HCT116 (cell line): Measurements from ENCODE around the gene NCAPD3. TPM values are rescaled to one million over a fixed set of nuclear protein-coding genes. Genes with fewer than 3 reads are reported as not detected.

Experiments
- ATAC-seq: fragments of 200-7000 bp; cut with Tn5 transposase; 2 replicates; pipeline ENCODE4 v1.9.1; 2020; ENCODE audit warnings: mild to moderate bottlenecking, moderate library complexity
- BruUV-seq: library from RNA; stranded (reverse); fragments of 400-500 nt; replicated peaks from 2 replicates; lab custom pipeline; 2021; lab: Mats Ljungman, UMichigan
- CTCF ChIA-PET: fragments of 300-600 bp; sonication (Branson Sonifier 250); formaldehyde crosslinking; loops from one replicate; lab custom pipeline; 2021; ENCODE audit warnings: antibody characterized with exemption; lab: Charles Lee
- POLR2A ChIA-PET: fragments of 300-600, 350-600 bp; sonication (Branson Sonifier 250); formaldehyde crosslinking; loops from one replicate; lab custom pipeline; 2021; ENCODE audit warnings: antibody characterized with exemption; lab: Charles Lee
- RAD21 ChIA-PET, 2 experiments: fragments of 300-600 bp; sonication (Branson Sonifier 250); formaldehyde crosslinking; loops; one replicate each; lab custom pipeline; 2023; ENCODE audit warnings: low total read pairs in 2 of 2; ENCODE audit not compliant: uncharacterized antibody in 2 of 2, unreplicated experiment in 2 of 2, low non-redundant PET in 1 of 2; lab: Charles Lee
- DNase-seq: peaks from one replicate; pipeline ENCODE4 v3.0.0-alpha.2; 2010; ENCODE audit warnings: low read depth, low spot score
- H2AFZ ChIP-seq: fragments of 200-600 bp; shearing (Covaris generic), sonication (generic); 2 replicates; pipeline ENCODE4 v1.6.1; 2017; ENCODE audit warnings: low read depth, mixed run types, mixed read lengths, antibody characterized with exemption, low read length; ENCODE audit not compliant: poor library complexity, severe bottlenecking
- H3K27ac ChIP-seq: 2 replicates; pipeline ENCODE4 v1.5.1; 2012; ENCODE audit warnings: low read depth, low read length
- H3K27me3 ChIP-seq: fragments of 200-600 bp; sonication (generic); 2 replicates; pipeline ENCODE4 v1.6.1; 2016; ENCODE audit warnings: mixed run types, low read length, mixed read lengths; ENCODE audit not compliant: insufficient read depth
- H3K36me3 ChIP-seq, 2 experiments: fragments of 200-500 bp in 1 of 2; fragments of 200-600 bp in 1 of 2; sonication (Bioruptor generic) in 1 of 2; sonication (generic) in 1 of 2; 2 replicates each; pipeline versions ENCODE4 v1.5.1 to v1.6.1; 2014 to 2016; ENCODE audit warnings: low read length in 2 of 2, inconsistent platforms in 1 of 2, mixed read lengths in 1 of 2, mixed run types in 1 of 2; ENCODE audit not compliant: insufficient read depth in 2 of 2, control insufficient read depth in 1 of 2
- H3K4me1 ChIP-seq, 2 experiments: fragments of 200-600 bp in 1 of 2; sonication (generic) in 1 of 2; 2 replicates each; pipeline versions ENCODE4 v1.5.1 to v1.6.1; 2012 to 2017; ENCODE audit warnings: low read length in 2 of 2, inconsistent platforms in 1 of 2, mild to moderate bottlenecking in 1 of 2, mixed read lengths in 1 of 2, mixed run types in 1 of 2, moderate library complexity in 1 of 2; ENCODE audit not compliant: insufficient read depth in 2 of 2, control insufficient read depth in 1 of 2
- H3K4me2 ChIP-seq: fragments of 200-600 bp; sonication (generic); 2 replicates; pipeline ENCODE4 v1.6.1; 2017; ENCODE audit warnings: mixed run types, low read length, mixed read lengths
- H3K4me3 ChIP-seq, 2 experiments: fragments of 200-600 bp in 1 of 2; sonication (generic) in 1 of 2; replicated peaks in 1 of 2; 2 replicates each; pipeline ENCODE4 v1.5.1; 2011 to 2016; ENCODE audit warnings: low read length in 2 of 2, control low read depth in 1 of 2, low read depth in 1 of 2, mild to moderate bottlenecking in 1 of 2, mixed read lengths in 1 of 2, mixed run types in 1 of 2
- H3K79me2 ChIP-seq: fragments of 200-600 bp; sonication (generic); 2 replicates; pipeline ENCODE4 v1.6.1; 2017; ENCODE audit warnings: mild to moderate bottlenecking, mixed run types, low read length, moderate library complexity, mixed read lengths; ENCODE audit not compliant: insufficient read depth
- H3K9ac ChIP-seq: fragments of 200-600 bp; sonication (generic); 2 replicates; pipeline ENCODE4 v1.6.1; 2016; ENCODE audit warnings: low read length, mixed read lengths
- H3K9me2 ChIP-seq: fragments of 200-600 bp; sonication (generic), shearing (Covaris generic); 2 replicates; pipeline ENCODE4 v1.6.1; 2017; ENCODE audit warnings: mixed run types, mild to moderate bottlenecking, moderate library complexity; ENCODE audit not compliant: insufficient read depth
- H3K9me3 ChIP-seq, 2 experiments: fragments of 200-500 bp in 1 of 2; fragments of 200-600 bp in 1 of 2; sonication (Bioruptor generic) in 1 of 2; sonication (generic) in 1 of 2; 2 replicates each; pipeline ENCODE4 v1.6.1; 2014 to 2017; ENCODE audit warnings: low read length in 2 of 2, mixed read lengths in 2 of 2, inconsistent platforms in 1 of 2, low read depth in 1 of 2, mild to moderate bottlenecking in 1 of 2, mixed run types in 1 of 2, moderate library complexity in 1 of 2; ENCODE audit not compliant: control insufficient read depth in 1 of 2, insufficient read depth in 1 of 2
- H4K20me1 ChIP-seq: fragments of 200-600 bp; sonication (generic), shearing (Covaris generic); 2 replicates; pipeline ENCODE4 v1.6.1; 2017; ENCODE audit warnings: mixed run types, mild to moderate bottlenecking, moderate library complexity; ENCODE audit not compliant: insufficient read depth
- CBX3 ChIP-seq: IDR thresholded peaks from 2 replicates; pipeline ENCODE4 v1.6.1; 2012; ENCODE audit warnings: low read depth
- CEBPB ChIP-seq: IDR thresholded peaks from 2 replicates; pipeline ENCODE4 v1.6.1; 2012; ENCODE audit warnings: low read depth
- EGR1 ChIP-seq: IDR thresholded peaks from 2 replicates; pipeline ENCODE4 v1.6.1; 2012; ENCODE audit warnings: low read depth
- ELF1 ChIP-seq: IDR thresholded peaks from 2 replicates; pipeline ENCODE4 v1.6.1; 2012; ENCODE audit warnings: low read depth, borderline replicate concordance
- JUND ChIP-seq: IDR thresholded peaks from 2 replicates; pipeline ENCODE4 v1.6.1; 2012
- POLR2A ChIP-seq: IDR thresholded peaks from 2 replicates; pipeline ENCODE4 v1.7.0; 2011; ENCODE audit warnings: borderline replicate concordance; ENCODE audit not compliant: insufficient read depth, insufficient read length; ENCODE audit errors: extremely low read depth
- POLR2AphosphoS5 ChIP-seq: IDR thresholded peaks from 2 replicates; pipeline ENCODE4 v1.6.1; 2011; ENCODE audit warnings: mild to moderate bottlenecking, low read depth, low read length, moderate library complexity
- RAD21 ChIP-seq: IDR thresholded peaks from 2 replicates; pipeline ENCODE4 v1.6.1; 2012; ENCODE audit warnings: low read depth, mild to moderate bottlenecking
- SIN3A ChIP-seq: IDR thresholded peaks from 2 replicates; pipeline ENCODE4 v1.6.1; 2012; ENCODE audit warnings: low read depth
- TCF7L2 ChIP-seq: IDR thresholded peaks from 2 replicates; pipeline ENCODE4 v1.7.0; 2011; ENCODE audit warnings: borderline replicate concordance, inconsistent platforms; ENCODE audit not compliant: insufficient read depth, insufficient read length; ENCODE audit errors: extremely low read depth
- ZFX ChIP-seq: fragments of 450-650 bp; IDR thresholded peaks from 2 replicates; pipeline ENCODE4 v1.6.1; 2017
- intact Hi-C: fragments of 100-400 bp; cut with micrococcal nuclease; formaldehyde crosslinking; loops from 2 replicates; pipeline ENCODE4 v1.10.0; 2022
- total RNA-seq: library from RNA; stranded (reverse); gene quantifications from one replicate; pipeline ENCODE4 v1.2.1, GENCODE V29; 2021; ENCODE audit not compliant: unreplicated experiment
- TF ChIP-seq, protein P1 (sequence below), 3 experiments: fragments of 200-600 bp in 1 of 3; sonication (generic) in 1 of 3; IDR thresholded peaks in 2 of 3; conservative IDR thresholded peaks in 1 of 3; 2 replicates each; pipeline ENCODE4 v1.5.1; 2012 to 2017; ENCODE audit warnings: low read depth in 2 of 3, low read length in 2 of 3, antibody characterized with exemption in 1 of 3, borderline replicate concordance in 1 of 3, control low read depth in 1 of 3, mild to moderate bottlenecking in 1 of 3, mixed read lengths in 1 of 3, mixed run types in 1 of 3, moderate library complexity in 1 of 3; ENCODE audit not compliant: insufficient read depth in 1 of 3
- TF ChIP-seq, protein P2 (sequence below): IDR thresholded peaks from 2 replicates; pipeline ENCODE4 v1.6.1; 2012

Gene NCAPD3
- total RNA-seq, 1 experiment from 2014 or later: 71.0 TPM

DNA sequence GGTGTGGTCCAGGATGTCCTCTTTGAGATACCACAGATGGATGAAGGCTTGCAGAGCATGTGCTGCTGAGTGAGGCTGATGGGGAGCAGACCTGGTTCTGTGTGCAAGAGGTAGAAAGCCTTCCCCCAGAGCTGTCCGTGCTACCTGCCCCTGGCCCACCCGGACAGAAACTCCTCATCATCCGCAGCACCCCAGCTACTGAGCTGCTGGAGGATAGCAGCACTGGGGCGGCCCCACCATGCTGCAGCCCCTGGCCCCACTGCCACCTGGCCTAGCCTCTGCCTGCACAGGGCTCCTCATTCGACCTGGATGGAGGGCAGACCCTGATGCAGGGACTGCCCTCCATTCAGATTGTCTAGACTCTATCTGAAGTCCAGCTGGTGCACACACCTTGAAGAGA is 50.5 kb downstream of the NCAPD3 start:
- ChIA-PET POLR2A (no interaction called here), RAD21 (no interaction called here), CTCF (no interaction called here)
- TF ChIP-seq POLR2A (no peak), ZFX (no peak)
- peaks cover 45 to 61% of the 10 kb centered on the region in 2 experiments for H3K36me3 ChIP-seq
- H3K9me2 ChIP-seq: no peaks in the 10 kb centered on the region
- no peak overlapping the region for H3K9ac ChIP-seq
- H3K9me3 ChIP-seq: no peaks in the 10 kb centered on the region
- BruUV-seq: no TSS peak
- no peak overlapping the region for H2AFZ ChIP-seq
- no peak overlapping the region for H3K27ac ChIP-seq
- H3K4me3 ChIP-seq: no peak overlapping the region
- ATAC-seq (no peak), DNase-seq (no peak)
- H3K4me1 ChIP-seq: no peaks in the 10 kb centered on the region
- H3K4me2 ChIP-seq: no peak overlapping the region
- no peaks in the 10 kb centered on the region for H4K20me1 ChIP-seq
- intact Hi-C loops: no loop called here
- no peaks in the 10 kb centered on the region for H3K27me3 ChIP-seq
- H3K79me2 ChIP-seq: no peaks in the 10 kb centered on the region

DNA sequence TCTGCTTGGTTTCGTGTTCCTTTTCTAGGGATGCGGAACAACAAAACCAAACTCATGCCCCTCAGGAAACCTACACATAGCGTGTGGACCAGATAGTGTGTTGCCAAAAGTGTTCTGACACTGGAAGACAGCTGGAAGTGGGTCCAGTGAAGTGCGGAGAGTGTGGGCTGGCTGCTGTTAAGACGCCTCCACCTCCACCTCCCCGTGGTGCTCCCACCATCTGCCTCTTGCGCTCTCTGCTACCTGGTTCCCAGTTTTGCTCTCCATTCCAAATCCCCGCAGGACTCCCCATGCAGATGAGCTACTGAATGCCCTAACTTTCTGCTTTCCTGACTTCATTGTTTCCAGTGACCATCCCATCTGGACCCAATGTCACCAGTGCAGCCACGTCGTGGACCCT is 51.8 kb downstream of the NCAPD3 start:
- RAD21 ChIA-PET: no interaction called here
- Histone ChIP-seq H3K79me2 (no peaks in the 10 kb centered on the region), H3K4me3 (no peak overlapping the region), H4K20me1 (no peaks in the 10 kb centered on the region), H3K9me2 (no peaks in the 10 kb centered on the region), H3K9ac (no peak overlapping the region), H3K9me3 (no peaks in the 10 kb centered on the region), H3K36me3 (peaks cover 36 to 56% of the 10 kb centered on the region in 2 experiments), H3K4me1 (no peaks in the 10 kb centered on the region), H3K27me3 (no peaks in the 10 kb centered on the region), H2AFZ (no peak overlapping the region), H3K4me2 (no peak overlapping the region), H3K27ac (no peak overlapping the region)
- BruUV-seq: no TSS peak
- POLR2A ChIA-PET: no interaction called here
- ATAC-seq (no peak), DNase-seq (no peak)
- TF ChIP-seq RAD21: no peak
- CTCF ChIA-PET: no interaction called here
- intact Hi-C loops: no loop called here

DNA sequence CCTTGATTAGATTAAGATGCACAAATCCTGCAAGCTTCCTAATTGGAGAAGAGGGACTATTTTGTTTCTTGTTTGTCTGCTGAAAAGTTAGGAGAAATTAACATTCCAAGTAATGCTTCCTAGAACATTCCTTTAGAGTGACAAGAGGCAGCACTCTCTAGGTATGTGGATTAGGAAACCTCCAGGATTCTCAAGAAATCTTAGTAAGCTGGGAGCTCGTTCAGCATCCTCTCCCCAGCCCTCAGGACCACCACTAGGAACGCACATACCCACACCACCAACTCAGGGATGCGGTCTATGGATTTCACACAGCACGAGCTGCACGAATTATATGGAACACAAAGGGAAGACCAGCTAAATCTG is 52.9 kb downstream of the NCAPD3 start:
- BruUV-seq: no TSS peak
- peaks cover 27 to 47% of the 10 kb centered on the region in 2 experiments for H3K36me3 ChIP-seq
- H3K79me2 ChIP-seq: no peaks in the 10 kb centered on the region
- H3K9me3 ChIP-seq: no peaks in the 10 kb centered on the region
- ChIA-PET CTCF (no interaction called here), POLR2A (no interaction called here)
- H3K27me3 ChIP-seq: no peaks in the 10 kb centered on the region
- H3K9ac ChIP-seq: no peak overlapping the region
- ATAC-seq (no peak), DNase-seq (no peak)
- H3K27ac ChIP-seq: no peak overlapping the region
- H3K4me3 ChIP-seq: no peak overlapping the region
- TF ChIP-seq CBX3: no peak
- no peak for TF ChIP-seq CEBPB
- no peak for TF ChIP-seq POLR2AphosphoS5
- no peak for TF ChIP-seq EGR1
- no peak for TF ChIP-seq TCF7L2
- TF ChIP-seq, protein P1, sequence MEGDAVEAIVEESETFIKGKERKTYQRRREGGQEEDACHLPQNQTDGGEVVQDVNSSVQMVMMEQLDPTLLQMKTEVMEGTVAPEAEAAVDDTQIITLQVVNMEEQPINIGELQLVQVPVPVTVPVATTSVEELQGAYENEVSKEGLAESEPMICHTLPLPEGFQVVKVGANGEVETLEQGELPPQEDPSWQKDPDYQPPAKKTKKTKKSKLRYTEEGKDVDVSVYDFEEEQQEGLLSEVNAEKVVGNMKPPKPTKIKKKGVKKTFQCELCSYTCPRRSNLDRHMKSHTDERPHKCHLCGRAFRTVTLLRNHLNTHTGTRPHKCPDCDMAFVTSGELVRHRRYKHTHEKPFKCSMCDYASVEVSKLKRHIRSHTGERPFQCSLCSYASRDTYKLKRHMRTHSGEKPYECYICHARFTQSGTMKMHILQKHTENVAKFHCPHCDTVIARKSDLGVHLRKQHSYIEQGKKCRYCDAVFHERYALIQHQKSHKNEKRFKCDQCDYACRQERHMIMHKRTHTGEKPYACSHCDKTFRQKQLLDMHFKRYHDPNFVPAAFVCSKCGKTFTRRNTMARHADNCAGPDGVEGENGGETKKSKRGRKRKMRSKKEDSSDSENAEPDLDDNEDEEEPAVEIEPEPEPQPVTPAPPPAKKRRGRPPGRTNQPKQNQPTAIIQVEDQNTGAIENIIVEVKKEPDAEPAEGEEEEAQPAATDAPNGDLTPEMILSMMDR (IDR thresholded peaks at IDR 0.05 in 2 of 3, conservative IDR thresholded peaks at IDR 0.05 in 1 of 3; ENCODE audit: borderline replicate concordance in 1 of 3, insufficient read depth in 1 of 3, low read depth in 2 of 3, low read length in 2 of 3): no peak
- no peak for TF ChIP-seq ELF1
- TF ChIP-seq, protein P2, sequence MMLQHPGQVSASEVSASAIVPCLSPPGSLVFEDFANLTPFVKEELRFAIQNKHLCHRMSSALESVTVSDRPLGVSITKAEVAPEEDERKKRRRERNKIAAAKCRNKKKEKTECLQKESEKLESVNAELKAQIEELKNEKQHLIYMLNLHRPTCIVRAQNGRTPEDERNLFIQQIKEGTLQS: no peak
- no peak for TF ChIP-seq ZFX
- TF ChIP-seq SIN3A: no peak
- no peak for TF ChIP-seq JUND
- TF ChIP-seq, all 23 proteins: peak for 0
- no peaks in the 10 kb centered on the region for H3K4me1 ChIP-seq
- no peaks in the 10 kb centered on the region for H4K20me1 ChIP-seq
- RAD21 ChIA-PET: no interaction called here
- no peak overlapping the region for H2AFZ ChIP-seq
- no peaks in the 10 kb centered on the region for H3K9me2 ChIP-seq
- no peak overlapping the region for H3K4me2 ChIP-seq
- intact Hi-C loops: no loop called here
